PC-9 (cell line): ENCODE results near the gene RPL23. TPM values are rescaled to one million over a fixed set of nuclear protein-coding genes. Genes with fewer than 3 reads are reported as not detected.

ENCODE experiments used
- BruUV-seq: library from RNA; stranded (reverse); fragments of 400-500 nt; replicated peaks from 2 replicates; lab custom pipeline; 2021; lab: Mats Ljungman, UMichigan
- CTCF ChIA-PET: fragments of 300-600 bp; sonication (Branson Sonifier 250); formaldehyde crosslinking; loops from one replicate; lab custom pipeline; 2022; ENCODE audit warnings: antibody characterized with exemption; lab: Charles Lee
- POLR2A ChIA-PET: fragments of 300-600 bp; sonication (Branson Sonifier 250); formaldehyde crosslinking; loops from one replicate; lab custom pipeline; 2022; ENCODE audit warnings: antibody characterized with exemption; ENCODE audit not compliant: unreplicated experiment; lab: Charles Lee
- DNase-seq, 2 experiments: peaks; one replicate each; pipeline versions ENCODE4 v3.0.0 to v3.0.0-alpha.2; 2015 to 2022; ENCODE audit warnings: mixed read lengths in 1 of 2
- H2AFZ ChIP-seq: fragments of 200-600 bp; sonication (generic); 2 replicates; pipeline ENCODE4 v1.8.1; 2017; ENCODE audit warnings: antibody characterized with exemption
- H3F3A ChIP-seq: fragments of 200-600 bp; sonication (generic); 2 replicates; pipeline ENCODE4 v1.8.1; 2017; ENCODE audit warnings: antibody characterized with exemption, mild to moderate bottlenecking, low read depth; ENCODE audit not compliant: insufficient read depth
- H3K27ac ChIP-seq: fragments of 200-600 bp; sonication (generic); 2 replicates; pipeline ENCODE4 v1.6.1; 2016; ENCODE audit warnings: mixed run types
- H3K27me3 ChIP-seq: fragments of 200-600 bp; sonication (generic); 2 replicates; pipeline ENCODE4 v1.6.1; 2016; ENCODE audit warnings: low read depth, mixed run types; ENCODE audit not compliant: insufficient read depth
- H3K36me3 ChIP-seq: fragments of 200-600 bp; sonication (generic); 2 replicates; pipeline ENCODE4 v1.6.1; 2016; ENCODE audit warnings: low read depth, mixed run types
- H3K4me1 ChIP-seq: fragments of 200-600 bp; sonication (generic); replicated peaks from 2 replicates; pipeline ENCODE4 v1.6.1; 2016; ENCODE audit warnings: mixed run types; ENCODE audit not compliant: insufficient read depth
- H3K4me2 ChIP-seq: fragments of 200-600 bp; sonication (generic); 2 replicates; pipeline ENCODE4 v1.6.1; 2017; ENCODE audit warnings: mixed run types
- H3K4me3 ChIP-seq: fragments of 200-600 bp; sonication (generic); 2 replicates; pipeline ENCODE4 v1.6.1; 2016; ENCODE audit warnings: mixed run types
- H3K79me2 ChIP-seq: fragments of 200-600 bp; sonication (generic); 2 replicates; pipeline ENCODE4 v1.6.1; 2017; ENCODE audit warnings: low read depth, mixed run types
- H3K9me2 ChIP-seq: fragments of 200-600 bp; sonication (generic); 2 replicates; pipeline ENCODE4 v1.8.1; 2017; ENCODE audit warnings: mild to moderate bottlenecking; ENCODE audit not compliant: insufficient read depth
- H3K9me3 ChIP-seq: fragments of 200-600 bp; sonication (generic); 2 replicates; pipeline ENCODE4 v1.8.1; 2016; ENCODE audit warnings: low read depth; ENCODE audit not compliant: insufficient read depth
- H4K20me1 ChIP-seq: fragments of 200-600 bp; sonication (generic); 2 replicates; pipeline ENCODE4 v1.8.1; 2017; ENCODE audit not compliant: insufficient read depth
- CTCF ChIP-seq: fragments of 200-600 bp; sonication (generic); conservative IDR thresholded peaks from 2 replicates; pipeline ENCODE4 v1.6.1; 2017; ENCODE audit warnings: mixed run types, antibody characterized with exemption, mild to moderate bottlenecking, moderate library complexity
- EZH2 ChIP-seq: fragments of 200-600 bp; sonication (generic); IDR thresholded peaks from 2 replicates; pipeline ENCODE4 v1.8.0; 2017; ENCODE audit warnings: antibody characterized with exemption, low read depth
- intact Hi-C: fragments of 100-400 bp; cut with micrococcal nuclease; formaldehyde crosslinking; loops from one replicate; pipeline ENCODE4 v1.10.0; 2022; ENCODE audit not compliant: unreplicated experiment
- total RNA-seq: library from RNA; stranded (reverse); gene quantifications from 2 replicates; pipeline ENCODE4 v1.2.3, GENCODE V29; 2021

RPL23 gene
- total RNA-seq, 1 experiment from 2014 or later: 1,146 TPM

GRCh38 chr17:38886643-38887010, 33.1 kb upstream of the RPL23 start:
- BruUV-seq: no TSS peak
- peaks cover 85% of the 10 kb centered on the region for H4K20me1 ChIP-seq

GRCh38 chr17:38885728-38886642, 32.5 kb upstream of the RPL23 start:
- Histone ChIP-seq H3K4me2 (no peak overlapping the region), H3K27ac (no peak overlapping the region), H2AFZ (no peak overlapping the region), H3K9me3 (no peaks in the 10 kb centered on the region), H3K4me1 (peaks cover 31% of the 10 kb centered on the region), H3F3A (peaks cover 45% of the 10 kb centered on the region; the same call in 1 of the 2 replicates), H3K4me3 (no peak overlapping the region), H3K36me3 (peaks cover 41% of the 10 kb centered on the region), H3K79me2 (peaks cover 100% of the 10 kb centered on the region), H3K9me2 (no peaks in the 10 kb centered on the region), H3K27me3 (no peaks in the 10 kb centered on the region), H4K20me1 (peaks cover 91% of the 10 kb centered on the region)
- no peak for TF ChIP-seq EZH2
- no peak for TF ChIP-seq CTCF
- no TSS peak for BruUV-seq
- POLR2A ChIA-PET: interaction anchor here (0.6 kb wide), 1 partner anchor 43 kb away, joined by 3 read pairs; no protein-coding TSS in a partner anchor
- no peak for DNase-seq
- CTCF ChIA-PET: no interaction called here
- intact Hi-C loops: no loop called here

More at GRCh38 chr17:38886643-38887010, 33.1 kb upstream of the RPL23 start:
- H3K4me2 ChIP-seq: no peak overlapping the region
- TF ChIP-seq EZH2: no peak
- no peak for TF ChIP-seq CTCF
- H3K27me3 ChIP-seq: no peaks in the 10 kb centered on the region
- H3K27ac ChIP-seq: no peak overlapping the region
- H2AFZ ChIP-seq: no peak overlapping the region
- H3K4me1 ChIP-seq: peaks cover 25% of the 10 kb centered on the region
- DNase-seq: no peak
- peaks cover 38% of the 10 kb centered on the region; the same call in 1 of the 2 replicates for H3F3A ChIP-seq
- CTCF ChIA-PET: no interaction called here
- peaks cover 41% of the 10 kb centered on the region for H3K36me3 ChIP-seq
- peaks cover 98% of the 10 kb centered on the region for H3K79me2 ChIP-seq
- POLR2A ChIA-PET: interaction anchor here (0.6 kb wide), 1 partner anchor 43 kb away, joined by 3 read pairs; no protein-coding TSS in a partner anchor
- no peaks in the 10 kb centered on the region for H3K9me3 ChIP-seq
- intact Hi-C loops: no loop called here
- H3K9me2 ChIP-seq: no peaks in the 10 kb centered on the region
- no peak overlapping the region for H3K4me3 ChIP-seq

GRCh38 chr17:38885044-38885727, 31.7 kb upstream of the RPL23 start:
- H2AFZ ChIP-seq: no peak overlapping the region
- H3K4me2 ChIP-seq: no peak overlapping the region
- H3K9me3 ChIP-seq: no peaks in the 10 kb centered on the region
- H3K27me3 ChIP-seq: no peaks in the 10 kb centered on the region
- peaks cover 92% of the 10 kb centered on the region for H4K20me1 ChIP-seq
- ChIA-PET POLR2A (interaction anchor here (0.6 kb wide), 1 partner anchor 84 kb away, joined by 4 read pairs; no protein-coding TSS in a partner anchor), CTCF (no interaction called here)
- no TSS peak for BruUV-seq
- peaks cover 39% of the 10 kb centered on the region for H3K4me1 ChIP-seq
- no peak overlapping the region for H3K4me3 ChIP-seq
- no peaks in the 10 kb centered on the region for H3K9me2 ChIP-seq
- no peak for DNase-seq
- no peak overlapping the region for H3K27ac ChIP-seq
- H3F3A ChIP-seq: peaks cover 53% of the 10 kb centered on the region; the same call in 1 of the 2 replicates
- H3K36me3 ChIP-seq: peaks cover 41% of the 10 kb centered on the region
- H3K79me2 ChIP-seq: peaks cover 100% of the 10 kb centered on the region
- intact Hi-C loops: no loop called here
- TF ChIP-seq EZH2 (no peak), CTCF (no peak)
